SJCRH30 (cell line): Measurements from ENCODE around the gene BAIAP2. TPM values are rescaled to one million over a fixed set of nuclear protein-coding genes. Genes with fewer than 3 reads are reported as not detected.
"Not testable (repeated sequence)": the region's sequence is repeated elsewhere in the genome, so short reads cannot be mapped to it uniquely, and the experiment has no call there.

Experiments used
- DNase-seq, 2 experiments: peaks; one replicate each; pipeline ENCODE4 v3.0.0-alpha.2; 2015 to 2020
- H3K27ac ChIP-seq: fragments of 250-450 bp; sonication (Bioruptor Pico); 2 replicates; pipeline ENCODE4 v1.5.1; 2020; ENCODE audit warnings: mild to moderate bottlenecking, moderate library complexity
- H3K27me3 ChIP-seq: fragments of 250-450 bp; sonication (Bioruptor Pico); 2 replicates; pipeline ENCODE4 v1.5.1; 2020; ENCODE audit warnings: mild to moderate bottlenecking, moderate library complexity
- H3K36me3 ChIP-seq: fragments of 250-450 bp; sonication (Bioruptor Pico); 2 replicates; pipeline ENCODE4 v1.5.1; 2020; ENCODE audit warnings: mild to moderate bottlenecking, moderate library complexity
- H3K4me1 ChIP-seq: fragments of 250-450 bp; sonication (Bioruptor Pico); 2 replicates; pipeline ENCODE4 v1.5.1; 2020; ENCODE audit warnings: mild to moderate bottlenecking, moderate library complexity
- H3K4me3 ChIP-seq: fragments of 250-450 bp; sonication (Bioruptor Pico); 2 replicates; pipeline ENCODE4 v1.5.1; 2020; ENCODE audit warnings: mild to moderate bottlenecking, moderate library complexity
- H3K9me3 ChIP-seq: fragments of 250-450 bp; sonication (Bioruptor Pico); replicated peaks from 2 replicates; pipeline ENCODE4 v1.5.1; 2020; ENCODE audit warnings: mild to moderate bottlenecking, moderate library complexity
- total RNA-seq: library from RNA; depleted of rRNA; stranded (reverse); fragments of >200 nt; shearing (Covaris generic); gene quantifications from 2 replicates; pipeline ENCODE4 v1.2.3, GENCODE V29; 2014

BAIAP2 gene
- total RNA-seq, 1 experiment from 2014 or later: 26.0 TPM

- H3K4me3 ChIP-seq: no peak overlapping the region
- H3K36me3 ChIP-seq: no peaks in the 10 kb centered on the region
- DNase-seq: no peak
- no peaks in the 10 kb centered on the region for H3K4me1 ChIP-seq
- H3K27me3 ChIP-seq: peaks cover 3% of the 10 kb centered on the region; the same call in 1 of the 2 replicates
- H3K9me3 ChIP-seq: peaks cover 12% of the 10 kb centered on the region
- no peak overlapping the region for H3K27ac ChIP-seq
Measured at GRCh38 chr17:81012574-81013447, 22.1 kb upstream of the BAIAP2 start.

GRCh38 chr17:81013642-81014041, 21.3 kb upstream of the BAIAP2 start:
- Histone ChIP-seq H3K9me3 (peaks cover 12% of the 10 kb centered on the region), H3K27ac (no peak overlapping the region), H3K27me3 (no peaks in the 10 kb centered on the region; the same call in 1 of the 2 replicates), H3K4me1 (no peaks in the 10 kb centered on the region), H3K36me3 (no peaks in the 10 kb centered on the region), H3K4me3 (no peak overlapping the region)
- no peak for DNase-seq

GRCh38 chr17:81015136-81015535, 19.8 kb upstream of the BAIAP2 start:
- H3K4me1 ChIP-seq: peaks cover 7% of the 10 kb centered on the region
- H3K27ac ChIP-seq: no peak overlapping the region
- DNase-seq: no peak

GRCh38 chr17:81016575-81016974, 18.4 kb upstream of the BAIAP2 start:
- Histone ChIP-seq H3K27ac (no peak overlapping the region), H3K36me3 (no peaks in the 10 kb centered on the region), H3K9me3 (peaks cover 9% of the 10 kb centered on the region), H3K4me1 (peaks cover 19% of the 10 kb centered on the region), H3K4me3 (no peak overlapping the region), H3K27me3 (no peaks in the 10 kb centered on the region)
- DNase-seq: no peak

More at GRCh38 chr17:81015136-81015535, 19.8 kb upstream of the BAIAP2 start:
- Histone ChIP-seq H3K36me3 (no peaks in the 10 kb centered on the region), H3K4me3 (no peak overlapping the region), H3K27me3 (no peaks in the 10 kb centered on the region), H3K9me3 (peaks cover 12% of the 10 kb centered on the region)

DNA sequence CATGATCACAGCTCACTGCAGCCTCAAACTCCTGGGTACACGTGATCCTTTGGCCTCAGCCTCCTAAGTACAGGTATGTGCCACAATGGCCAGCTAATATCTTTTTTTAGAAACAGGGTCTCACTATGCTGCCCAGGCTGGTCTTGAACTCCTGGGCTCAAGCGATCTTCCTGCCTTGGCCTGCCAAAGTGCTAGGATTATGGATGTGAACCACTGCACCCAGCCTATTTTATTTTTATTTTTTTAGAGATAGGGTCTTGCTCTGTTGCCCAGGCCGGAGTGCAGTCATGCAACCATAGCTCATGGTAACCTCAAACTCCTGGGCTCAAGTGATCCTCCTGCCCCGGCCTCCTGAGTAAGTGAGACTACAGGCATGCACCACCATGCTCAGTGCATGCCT, 17.6 kb upstream of the BAIAP2 start:
- DNase-seq, H3K27me3 ChIP-seq, H3K36me3 ChIP-seq, H3K4me3 ChIP-seq, H3K27ac ChIP-seq, H3K9me3 ChIP-seq: not testable (repeated sequence)
- peaks cover 20% of the 10 kb centered on the region for H3K4me1 ChIP-seq

GRCh38 chr17:81018044-81018802, 16.7 kb upstream of the BAIAP2 start:
- H3K4me3 ChIP-seq: peak overlapping the region; percentile 51
- H3K9me3 ChIP-seq: peaks cover 9% of the 10 kb centered on the region
- peak overlapping the region; percentile 36 for H3K27ac ChIP-seq
- peaks cover 20% of the 10 kb centered on the region for H3K4me1 ChIP-seq
- peak; percentile 85 to 92 for DNase-seq
- H3K36me3 ChIP-seq: no peaks in the 10 kb centered on the region
- no peaks in the 10 kb centered on the region for H3K27me3 ChIP-seq

DNA sequence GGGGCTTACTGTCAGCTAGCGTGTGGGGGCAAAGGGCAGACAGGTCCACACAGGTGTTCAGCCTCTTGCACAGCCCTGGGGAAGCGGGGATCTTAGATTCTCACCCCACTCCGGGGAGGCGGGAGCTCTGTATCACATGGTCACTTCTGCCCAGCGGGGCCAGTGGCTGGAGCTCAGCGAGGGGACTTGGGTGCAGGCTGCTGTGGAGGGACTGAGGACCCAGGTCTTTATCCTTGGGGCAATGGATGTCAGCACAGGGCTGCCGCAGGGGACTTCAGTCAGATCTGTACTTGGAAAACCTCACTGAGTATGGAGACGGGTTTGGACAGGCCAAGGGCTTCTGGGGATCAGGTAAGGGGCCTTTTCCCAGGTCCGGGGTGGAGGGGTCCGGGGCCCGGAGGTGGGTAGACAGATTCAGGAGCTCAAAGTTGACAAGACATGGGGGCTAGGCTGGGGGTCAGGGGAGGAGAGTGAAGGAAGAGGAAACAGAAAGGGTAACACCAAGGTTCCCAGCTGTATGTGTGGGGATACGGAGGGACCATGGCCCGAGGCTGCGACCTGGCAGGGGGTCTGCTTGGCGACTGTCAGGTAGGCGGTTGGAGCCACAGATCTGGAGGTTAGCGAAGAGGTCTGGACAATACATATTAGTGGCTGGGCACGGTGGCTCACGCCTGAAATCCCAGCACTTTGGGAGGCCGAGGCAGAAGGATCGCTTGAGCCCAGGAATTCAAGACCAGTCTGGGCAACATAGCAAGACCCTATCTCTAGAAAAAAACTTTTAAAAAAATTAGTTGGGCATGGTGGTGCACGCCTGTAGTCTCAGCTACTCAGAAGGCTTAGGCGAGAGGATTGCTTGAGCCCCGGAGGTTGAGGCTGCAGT, 15.1 kb upstream of the BAIAP2 start:
- no peak for DNase-seq
- H3K27me3 ChIP-seq: peaks cover 9% of the 10 kb centered on the region
- peaks cover 9% of the 10 kb centered on the region for H3K9me3 ChIP-seq
- no peak overlapping the region for H3K4me3 ChIP-seq
- H3K36me3 ChIP-seq: no peaks in the 10 kb centered on the region
- no peak overlapping the region for H3K27ac ChIP-seq
- H3K4me1 ChIP-seq: peaks cover 20% of the 10 kb centered on the region

DNA sequence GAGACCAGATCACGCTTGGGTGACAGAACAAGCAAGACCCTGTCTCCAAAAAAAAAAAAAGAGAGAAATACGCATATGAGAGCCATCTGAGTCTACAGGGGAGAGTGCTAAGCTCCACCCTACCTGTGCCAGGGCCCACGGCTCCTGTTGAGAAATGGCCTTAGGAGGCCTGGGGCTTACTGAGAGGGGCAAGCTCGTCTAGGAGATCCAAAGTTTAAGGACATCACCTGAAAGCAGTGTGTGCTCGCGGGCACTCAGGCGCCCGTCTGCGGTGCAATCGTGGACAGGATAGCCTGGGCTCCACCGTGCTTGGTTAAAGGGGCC, 14.5 kb upstream of the BAIAP2 start:
- H3K9me3 ChIP-seq: peaks cover 9% of the 10 kb centered on the region
- H3K4me3 ChIP-seq: no peak overlapping the region
- peaks cover 20% of the 10 kb centered on the region for H3K4me1 ChIP-seq
- peaks cover 15% of the 10 kb centered on the region for H3K27me3 ChIP-seq
- H3K36me3 ChIP-seq: no peaks in the 10 kb centered on the region
- H3K27ac ChIP-seq: no peak overlapping the region
- DNase-seq: no peak

DNA sequence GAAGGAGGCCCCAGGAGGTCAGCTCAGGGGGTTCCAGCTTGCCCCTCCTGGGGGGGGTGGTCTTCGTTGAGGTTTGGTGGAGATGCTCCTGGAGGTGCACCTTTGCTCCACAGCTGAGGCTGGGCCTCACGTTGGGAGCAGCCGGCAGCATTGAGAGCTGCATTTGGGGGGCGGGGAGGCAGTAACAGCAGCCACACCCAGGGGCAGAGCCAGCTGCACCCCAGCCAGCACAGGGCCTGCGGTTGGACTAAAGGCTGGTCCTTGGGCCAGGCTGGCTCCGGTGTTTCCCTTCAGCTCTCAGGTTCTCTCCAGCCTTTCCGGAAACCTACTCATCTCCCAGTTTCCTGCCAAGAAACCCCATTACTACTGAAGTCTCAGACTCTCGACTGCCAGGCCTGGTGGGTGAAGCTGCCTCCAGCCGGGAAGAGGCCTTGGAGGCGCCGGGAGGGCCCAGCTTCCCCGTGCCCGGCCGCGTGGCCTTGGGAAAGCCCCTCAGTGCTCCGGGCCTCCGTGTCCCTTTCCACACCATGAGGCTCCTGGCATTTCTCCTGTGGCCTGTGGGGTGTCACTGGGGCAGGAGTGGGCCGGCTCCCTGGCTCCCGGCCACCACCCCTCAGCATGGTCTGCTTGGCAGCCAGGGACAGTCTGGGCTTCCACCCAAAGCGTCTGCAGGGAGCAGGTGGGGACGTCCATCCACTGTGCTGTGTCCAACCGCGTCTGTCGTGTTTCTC, 14.0 kb upstream of the BAIAP2 start:
- Histone ChIP-seq H3K27me3 (peaks cover 18% of the 10 kb centered on the region), H3K9me3 (peaks cover 9% of the 10 kb centered on the region), H3K4me1 (peaks cover 20% of the 10 kb centered on the region), H3K27ac (peak overlapping the region; percentile 45), H3K4me3 (peak overlapping the region; percentile 34), H3K36me3 (no peaks in the 10 kb centered on the region)
- DNase-seq: peak; percentile 83 to 88

GRCh38 chr17:81021531-81022343, 13.2 kb upstream of the BAIAP2 start:
- no peak for DNase-seq
- H3K36me3 ChIP-seq: no peaks in the 10 kb centered on the region
- peak overlapping the region; percentile 34; the same call in 1 of the 2 replicates for H3K4me3 ChIP-seq
- peaks cover 26% of the 10 kb centered on the region for H3K27me3 ChIP-seq
- H3K9me3 ChIP-seq: 0 out of 2 replicates have a peak, but pooled peaks cover 3% of the 10 kb centered on the region
- peaks cover 20% of the 10 kb centered on the region for H3K4me1 ChIP-seq
- no peak overlapping the region; the same call in 1 of the 2 replicates for H3K27ac ChIP-seq

DNA sequence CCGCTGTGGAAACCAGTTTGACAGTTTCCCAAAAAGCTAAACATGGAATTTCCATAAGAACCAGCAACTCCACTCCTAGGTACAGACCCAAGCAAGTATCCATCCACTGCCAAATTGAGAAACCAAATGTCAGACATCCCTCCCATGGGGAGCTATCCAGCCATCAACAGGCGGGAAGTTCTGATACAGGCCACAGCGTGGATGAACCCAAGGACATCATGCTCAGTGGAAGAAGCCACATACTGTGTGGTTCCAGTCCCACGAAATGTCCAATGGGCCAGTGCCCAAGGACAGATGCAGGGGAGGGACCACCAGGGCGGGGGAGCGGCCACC, 12.6 kb upstream of the BAIAP2 start:
- H3K27ac ChIP-seq: no peak overlapping the region
- no peaks in the 10 kb centered on the region for H3K36me3 ChIP-seq
- no peaks in the 10 kb centered on the region for H3K9me3 ChIP-seq
- H3K4me1 ChIP-seq: peaks cover 20% of the 10 kb centered on the region
- DNase-seq: no peak
- H3K4me3 ChIP-seq: no peak overlapping the region
- H3K27me3 ChIP-seq: peaks cover 29% of the 10 kb centered on the region

- no peak overlapping the region for H3K27ac ChIP-seq
- H3K4me1 ChIP-seq: peaks cover 13% of the 10 kb centered on the region
- H3K27me3 ChIP-seq: peaks cover 36% of the 10 kb centered on the region
- H3K36me3 ChIP-seq: no peaks in the 10 kb centered on the region
- H3K9me3 ChIP-seq: no peaks in the 10 kb centered on the region
- H3K4me3 ChIP-seq: no peak overlapping the region
- no peak for DNase-seq
Measured at GRCh38 chr17:81025065-81025740, 9.7 kb upstream of the BAIAP2 start.

- Histone ChIP-seq H3K4me1 (peaks cover 9% of the 10 kb centered on the region), H3K27me3 (peaks cover 36% of the 10 kb centered on the region), H3K27ac (no peak overlapping the region), H3K4me3 (no peak overlapping the region), H3K36me3 (no peaks in the 10 kb centered on the region), H3K9me3 (no peaks in the 10 kb centered on the region)
- DNase-seq: no peak
Measured at GRCh38 chr17:81025741-81026129, 9.2 kb upstream of the BAIAP2 start.
